Panc1 (cell line): ENCODE measurements around the gene DCC. TPM values are rescaled to one million over a fixed set of nuclear protein-coding genes. Genes with fewer than 3 reads are reported as not detected.

ENCODE experiments used
- ATAC-seq: fragments of 200-7000 bp; cut with Tn5 transposase; 2 replicates; pipeline ENCODE4 v1.9.1; 2020; ENCODE audit warnings: mild to moderate bottlenecking, moderate library complexity
- BruUV-seq: library from RNA; stranded (reverse); fragments of 400-500 nt; replicated peaks from 2 replicates; lab custom pipeline; 2021; lab: Mats Ljungman, UMichigan
- CTCF ChIA-PET: fragments of 300-600 bp; sonication (Branson Sonifier 250); formaldehyde crosslinking; loops from one replicate; lab custom pipeline; 2022; ENCODE audit warnings: antibody characterized with exemption; lab: Charles Lee
- POLR2A ChIA-PET: fragments of 300-600 bp; sonication (Branson Sonifier 250); formaldehyde crosslinking; loops from one replicate; lab custom pipeline; 2022; ENCODE audit warnings: antibody characterized with exemption; lab: Charles Lee
- DNase-seq: peaks from one replicate; pipeline ENCODE4 v3.0.0-alpha.2; 2010; ENCODE audit warnings: low read depth, low spot score
- H3K27ac ChIP-seq: 2 replicates; pipeline ENCODE4 v1.5.1; 2011; ENCODE audit warnings: mild to moderate bottlenecking, low read length, inconsistent platforms
- H3K27me3 ChIP-seq: fragments of 200-500 bp; sonication (Bioruptor generic); 2 replicates; pipeline ENCODE4 v1.6.0; 2014; ENCODE audit warnings: low read length, inconsistent platforms; ENCODE audit not compliant: control insufficient read depth, insufficient read depth
- H3K36me3 ChIP-seq: fragments of 200-500 bp; sonication (Bioruptor generic); 2 replicates; pipeline ENCODE4 v1.5.1; 2014; ENCODE audit warnings: inconsistent platforms, mild to moderate bottlenecking, low read length, moderate library complexity; ENCODE audit not compliant: control insufficient read depth, insufficient read depth
- H3K4me1 ChIP-seq: 2 replicates; pipeline ENCODE4 v1.5.1; 2011; ENCODE audit warnings: inconsistent platforms, mild to moderate bottlenecking, low read length, moderate library complexity; ENCODE audit not compliant: control insufficient read depth, insufficient read depth
- H3K4me3 ChIP-seq, 2 experiments: 2 replicates each; pipeline ENCODE4 v1.5.1; 2011 to 2012; ENCODE audit warnings: low read depth in 2 of 2, low read length in 2 of 2, mild to moderate bottlenecking in 2 of 2, inconsistent platforms in 1 of 2, moderate library complexity in 1 of 2
- H3K9me3 ChIP-seq: fragments of 200-500 bp; sonication (Bioruptor generic); 2 replicates; pipeline ENCODE4 v1.5.1; 2014; ENCODE audit warnings: low read depth, mild to moderate bottlenecking, inconsistent platforms, low read length, moderate library complexity; ENCODE audit not compliant: control insufficient read depth, insufficient read depth
- POLR2AphosphoS5 ChIP-seq: IDR thresholded peaks from 2 replicates; pipeline ENCODE4 v1.6.1; 2012; ENCODE audit warnings: mild to moderate bottlenecking, low read depth, low read length, moderate library complexity
- SIN3A ChIP-seq: IDR thresholded peaks from 2 replicates; pipeline ENCODE4 v1.6.1; 2012; ENCODE audit warnings: low read depth, mild to moderate bottlenecking, low read length, moderate library complexity, borderline replicate concordance; ENCODE audit not compliant: insufficient read depth
- TCF7L2 ChIP-seq: IDR thresholded peaks from 2 replicates; pipeline ENCODE4 v1.6.1; 2011; ENCODE audit warnings: mild to moderate bottlenecking, low read depth, low read length, inconsistent platforms
- in situ Hi-C: cut with HindIII; loops from 2 replicates; pipeline ENCODE4 v1.10.0; 2016; ENCODE audit warnings: low sequenced_read_pairs, low pct_unique_long_range_greater_than_20kb
- intact Hi-C: fragments of 100-400 bp; cut with micrococcal nuclease; formaldehyde crosslinking; loops from one replicate; pipeline ENCODE4 v1.10.0; 2022; ENCODE audit not compliant: unreplicated experiment
- total RNA-seq: library from RNA; stranded (reverse); gene quantifications from one replicate; pipeline ENCODE4 v1.2.1, GENCODE V29; 2021; ENCODE audit not compliant: unreplicated experiment
- TF ChIP-seq, protein P1 (sequence below): fragments of 450-650 bp; IDR thresholded peaks from 2 replicates; pipeline ENCODE4 v1.5.1; 2017; ENCODE audit warnings: mild to moderate bottlenecking
- TF ChIP-seq, protein P2 (sequence below), 2 experiments: IDR thresholded peaks; 2 replicates each; pipeline ENCODE4 v1.6.1; 2011 to 2012; ENCODE audit warnings: low read depth in 2 of 2, control low read depth in 1 of 2, low read length in 1 of 2, mild to moderate bottlenecking in 1 of 2, moderate library complexity in 1 of 2; ENCODE audit not compliant: insufficient read depth in 1 of 2

DCC gene
- total RNA-seq, 1 experiment from 2014 or later: not detected

DNA sequence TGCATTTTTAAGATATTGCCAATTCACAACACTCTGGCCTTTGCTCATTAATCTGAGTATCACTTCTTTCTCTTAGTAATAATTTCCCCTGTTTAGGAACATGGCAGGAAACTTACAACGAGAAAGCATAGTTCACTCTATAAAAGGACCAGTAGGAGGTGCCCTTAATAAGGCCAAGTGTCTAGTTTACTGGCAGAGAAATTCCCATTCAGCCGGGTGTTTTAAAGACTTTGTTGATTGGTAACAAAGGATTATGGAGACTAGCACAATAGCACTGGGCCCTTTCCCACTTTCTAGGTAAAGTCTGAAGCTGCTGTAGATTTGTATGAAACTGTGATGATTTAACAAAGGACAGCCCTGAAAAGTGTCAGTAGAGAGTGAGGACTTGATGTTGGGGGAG, 3.1 kb downstream of the DCC start:
- CTCF ChIA-PET: no interaction called here
- Histone ChIP-seq H3K4me1 (no peaks in the 10 kb centered on the region), H3K36me3 (no peaks in the 10 kb centered on the region), H3K4me3 (no peak overlapping the region), H3K9me3 (no peaks in the 10 kb centered on the region), H3K27ac (no peak overlapping the region), H3K27me3 (no peaks in the 10 kb centered on the region)
- ATAC-seq (no peak), DNase-seq (no peak)
- POLR2A ChIA-PET: no interaction called here
- intact Hi-C loops (no loop called here), in situ Hi-C loops (no loop called here)
- TF ChIP-seq SIN3A (no peak), TCF7L2 (no peak), POLR2AphosphoS5 (no peak)
- TF ChIP-seq, protein P1, sequence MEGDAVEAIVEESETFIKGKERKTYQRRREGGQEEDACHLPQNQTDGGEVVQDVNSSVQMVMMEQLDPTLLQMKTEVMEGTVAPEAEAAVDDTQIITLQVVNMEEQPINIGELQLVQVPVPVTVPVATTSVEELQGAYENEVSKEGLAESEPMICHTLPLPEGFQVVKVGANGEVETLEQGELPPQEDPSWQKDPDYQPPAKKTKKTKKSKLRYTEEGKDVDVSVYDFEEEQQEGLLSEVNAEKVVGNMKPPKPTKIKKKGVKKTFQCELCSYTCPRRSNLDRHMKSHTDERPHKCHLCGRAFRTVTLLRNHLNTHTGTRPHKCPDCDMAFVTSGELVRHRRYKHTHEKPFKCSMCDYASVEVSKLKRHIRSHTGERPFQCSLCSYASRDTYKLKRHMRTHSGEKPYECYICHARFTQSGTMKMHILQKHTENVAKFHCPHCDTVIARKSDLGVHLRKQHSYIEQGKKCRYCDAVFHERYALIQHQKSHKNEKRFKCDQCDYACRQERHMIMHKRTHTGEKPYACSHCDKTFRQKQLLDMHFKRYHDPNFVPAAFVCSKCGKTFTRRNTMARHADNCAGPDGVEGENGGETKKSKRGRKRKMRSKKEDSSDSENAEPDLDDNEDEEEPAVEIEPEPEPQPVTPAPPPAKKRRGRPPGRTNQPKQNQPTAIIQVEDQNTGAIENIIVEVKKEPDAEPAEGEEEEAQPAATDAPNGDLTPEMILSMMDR: no peak; the same call in 1 of the 2 replicates
- TF ChIP-seq, protein P2, sequence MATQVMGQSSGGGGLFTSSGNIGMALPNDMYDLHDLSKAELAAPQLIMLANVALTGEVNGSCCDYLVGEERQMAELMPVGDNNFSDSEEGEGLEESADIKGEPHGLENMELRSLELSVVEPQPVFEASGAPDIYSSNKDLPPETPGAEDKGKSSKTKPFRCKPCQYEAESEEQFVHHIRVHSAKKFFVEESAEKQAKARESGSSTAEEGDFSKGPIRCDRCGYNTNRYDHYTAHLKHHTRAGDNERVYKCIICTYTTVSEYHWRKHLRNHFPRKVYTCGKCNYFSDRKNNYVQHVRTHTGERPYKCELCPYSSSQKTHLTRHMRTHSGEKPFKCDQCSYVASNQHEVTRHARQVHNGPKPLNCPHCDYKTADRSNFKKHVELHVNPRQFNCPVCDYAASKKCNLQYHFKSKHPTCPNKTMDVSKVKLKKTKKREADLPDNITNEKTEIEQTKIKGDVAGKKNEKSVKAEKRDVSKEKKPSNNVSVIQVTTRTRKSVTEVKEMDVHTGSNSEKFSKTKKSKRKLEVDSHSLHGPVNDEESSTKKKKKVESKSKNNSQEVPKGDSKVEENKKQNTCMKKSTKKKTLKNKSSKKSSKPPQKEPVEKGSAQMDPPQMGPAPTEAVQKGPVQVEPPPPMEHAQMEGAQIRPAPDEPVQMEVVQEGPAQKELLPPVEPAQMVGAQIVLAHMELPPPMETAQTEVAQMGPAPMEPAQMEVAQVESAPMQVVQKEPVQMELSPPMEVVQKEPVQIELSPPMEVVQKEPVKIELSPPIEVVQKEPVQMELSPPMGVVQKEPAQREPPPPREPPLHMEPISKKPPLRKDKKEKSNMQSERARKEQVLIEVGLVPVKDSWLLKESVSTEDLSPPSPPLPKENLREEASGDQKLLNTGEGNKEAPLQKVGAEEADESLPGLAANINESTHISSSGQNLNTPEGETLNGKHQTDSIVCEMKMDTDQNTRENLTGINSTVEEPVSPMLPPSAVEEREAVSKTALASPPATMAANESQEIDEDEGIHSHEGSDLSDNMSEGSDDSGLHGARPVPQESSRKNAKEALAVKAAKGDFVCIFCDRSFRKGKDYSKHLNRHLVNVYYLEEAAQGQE (IDR thresholded peaks at IDR 0.05; ENCODE audit: insufficient read depth in 1 of 2, low read depth in 2 of 2, low read length in 1 of 2): no peak
- no TSS peak for BruUV-seq

DNA sequence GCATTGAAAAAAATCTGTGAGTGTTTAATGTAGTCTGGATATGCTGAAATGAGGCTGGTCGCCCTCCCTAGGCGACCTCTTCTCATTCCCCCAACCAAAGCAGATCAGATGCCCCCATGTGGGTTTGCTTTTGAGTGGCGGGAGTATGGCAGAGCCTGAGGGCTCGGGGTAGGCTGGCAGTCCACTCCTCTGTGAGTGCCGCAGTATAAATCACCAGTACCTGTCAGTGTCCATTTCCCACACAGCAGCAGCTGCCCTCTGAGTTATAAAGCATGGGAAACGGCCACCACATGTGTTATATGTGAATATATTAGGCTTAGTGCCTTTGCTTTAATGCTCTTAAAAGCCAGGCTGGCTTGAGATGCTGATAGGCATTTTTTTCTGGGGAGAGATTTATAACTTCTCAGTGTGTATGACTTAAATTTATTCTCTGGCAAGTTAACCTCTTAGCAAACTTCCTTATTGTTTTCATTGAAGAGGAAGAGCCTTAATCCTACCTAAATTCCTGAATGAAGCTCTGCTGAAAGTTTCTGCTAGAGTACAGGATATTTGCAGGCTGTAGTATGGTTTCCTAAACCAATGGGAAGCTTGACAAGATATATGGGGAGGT, 3.8 kb downstream of the DCC start:
- Histone ChIP-seq H3K4me1 (no peaks in the 10 kb centered on the region), H3K36me3 (no peaks in the 10 kb centered on the region), H3K27ac (no peak overlapping the region), H3K27me3 (no peaks in the 10 kb centered on the region), H3K9me3 (no peaks in the 10 kb centered on the region), H3K4me3 (no peak overlapping the region)
- no TSS peak for BruUV-seq
- in situ Hi-C loops (no loop called here), intact Hi-C loops (no loop called here)
- ChIA-PET CTCF (no interaction called here), POLR2A (no interaction called here)
- DNase-seq (no peak), ATAC-seq (no peak)
- TF ChIP-seq, protein P1: no peak
- TF ChIP-seq, protein P2 (IDR thresholded peaks at IDR 0.05; ENCODE audit: insufficient read depth in 1 of 2, low read depth in 2 of 2, low read length in 1 of 2): no peak
- no peak for TF ChIP-seq SIN3A
- TF ChIP-seq TCF7L2: no peak
